ENCODE results near the gene INPP1.
A peak's percentile ranks its signal among the peaks of the same experiment; 100 is the strongest.

Gene INPP1

GRCh38 chr2:190415794-190416775 lies 72.7 kb downstream of the INPP1 start:
- H3K4ac ChIP-seq (ENCODE audit: low read depth in 1 of 2, low read length in 2 of 2): no peak overlapping the region
- peak overlapping the region; percentile 50 for H3K9ac ChIP-seq (ENCODE audit: low read length)
- H3K4me3 ChIP-seq (ENCODE audit: insufficient read depth in 1 of 2, low read depth in 1 of 2, low read length in 2 of 2): peak overlapping the region in 1 of 2 experiments; percentile 18
- H4K8ac ChIP-seq (ENCODE audit: low read length): no peak overlapping the region
- no peak overlapping the region for H3K27ac ChIP-seq (ENCODE audit: low read length, poor library complexity, severe bottlenecking)
- H3K79me1 ChIP-seq (replicated peaks; ENCODE audit: low read length, poor library complexity, severe bottlenecking): peaks cover 7% of the 10 kb centered on the region
- H3K23ac ChIP-seq (ENCODE audit: low read length in 2 of 2): no peak overlapping the region
- H3K4me2 ChIP-seq (ENCODE audit: low read length, poor library complexity, severe bottlenecking): no peak overlapping the region
- H2AFZ ChIP-seq (ENCODE audit: low read depth, low read length): no peak overlapping the region
- H2BK5ac ChIP-seq (ENCODE audit: low read depth, low read length, poor library complexity, severe bottlenecking): no peak overlapping the region
- H2BK15ac ChIP-seq (ENCODE audit: low read depth, poor library complexity, severe bottlenecking): no peak overlapping the region
- no peak for DNase-seq
- H3K14ac ChIP-seq (ENCODE audit: low read length in 2 of 2): no peak overlapping the region
- no peaks in the 10 kb centered on the region for H3K9me3 ChIP-seq (ENCODE audit: control insufficient read depth, low read length)
- no peaks in the 10 kb centered on the region for H3K27me3 ChIP-seq (ENCODE audit: control insufficient read depth in 1 of 2, insufficient read depth in 1 of 2, low read length in 2 of 2)
- H4K91ac ChIP-seq (ENCODE audit: low read length): no peak overlapping the region
- H2BK12ac ChIP-seq (ENCODE audit: low read length in 2 of 2): no peak overlapping the region
- no peak overlapping the region for H3K18ac ChIP-seq (ENCODE audit: low read depth in 1 of 2, low read length in 2 of 2)
- no peaks in the 10 kb centered on the region for H3K36me3 ChIP-seq (ENCODE audit: control insufficient read depth in 1 of 2, insufficient read depth in 2 of 2, low read depth in 1 of 2, low read length in 2 of 2)
- no peak overlapping the region for H2AK5ac ChIP-seq (ENCODE audit: low read length, severe bottlenecking)
- WGBS: no CpG with 5 or more reads among the region's 2 CpGs
- no peak overlapping the region for H2BK120ac ChIP-seq (ENCODE audit: low read depth, low read length)
- no peaks in the 10 kb centered on the region for H3K4me1 ChIP-seq (ENCODE audit: control insufficient read depth, insufficient read depth, low read depth, low read length)

- Histone ChIP-seq H3K36me3 (ENCODE audit: control insufficient read depth in 1 of 2, insufficient read depth in 2 of 2, low read depth in 1 of 2, low read length in 2 of 2) (no peaks in the 10 kb centered on the region), H2AFZ (ENCODE audit: low read depth, low read length) (no peak overlapping the region), H3K9ac (ENCODE audit: low read length) (no peak overlapping the region), H3K4me2 (ENCODE audit: low read length, poor library complexity, severe bottlenecking) (no peak overlapping the region), H3K4me3 (ENCODE audit: insufficient read depth in 1 of 2, low read depth in 1 of 2, low read length in 2 of 2) (no peak overlapping the region), H2AK5ac (ENCODE audit: low read length, severe bottlenecking) (no peak overlapping the region), H2BK15ac (ENCODE audit: low read depth, poor library complexity, severe bottlenecking) (no peak overlapping the region), H3K79me1 (replicated peaks; ENCODE audit: low read length, poor library complexity, severe bottlenecking) (peaks cover 7% of the 10 kb centered on the region), H4K8ac (ENCODE audit: low read length) (no peak overlapping the region), H3K27me3 (ENCODE audit: control insufficient read depth in 1 of 2, insufficient read depth in 1 of 2, low read length in 2 of 2) (no peaks in the 10 kb centered on the region), H3K4ac (ENCODE audit: low read depth in 1 of 2, low read length in 2 of 2) (no peak overlapping the region), H2BK120ac (ENCODE audit: low read depth, low read length) (no peak overlapping the region), H2BK5ac (ENCODE audit: low read depth, low read length, poor library complexity, severe bottlenecking) (no peak overlapping the region), H3K4me1 (ENCODE audit: control insufficient read depth, insufficient read depth, low read depth, low read length) (no peaks in the 10 kb centered on the region), H2BK12ac (ENCODE audit: low read length in 2 of 2) (no peak overlapping the region), H3K23ac (ENCODE audit: low read length in 2 of 2) (no peak overlapping the region), H4K91ac (ENCODE audit: low read length) (no peak overlapping the region), H3K27ac (ENCODE audit: low read length, poor library complexity, severe bottlenecking) (no peak overlapping the region), H3K9me3 (ENCODE audit: control insufficient read depth, low read length) (no peaks in the 10 kb centered on the region), H3K14ac (ENCODE audit: low read length in 2 of 2) (no peak overlapping the region), H3K18ac (ENCODE audit: low read depth in 1 of 2, low read length in 2 of 2) (no peak overlapping the region)
- WGBS: 74% methylated on average over 8 of the region's 9 CpGs
- no peak for DNase-seq
These were observed 73.9 kb downstream of the INPP1 start for GRCh38 chr2:190417045-190417842.

GRCh38 chr2:190418727-190419126 lies 75.3 kb downstream of the INPP1 start:
- H3K27me3 ChIP-seq (ENCODE audit: control insufficient read depth in 1 of 2, insufficient read depth in 1 of 2, low read length in 2 of 2): no peaks in the 10 kb centered on the region
- H2AK5ac ChIP-seq (ENCODE audit: low read length, severe bottlenecking): no peak overlapping the region
- DNase-seq: no peak
- H2BK12ac ChIP-seq (ENCODE audit: low read length in 2 of 2): no peak overlapping the region
- H2BK15ac ChIP-seq (ENCODE audit: low read depth, poor library complexity, severe bottlenecking): no peak overlapping the region
- no peak overlapping the region for H3K4me3 ChIP-seq (ENCODE audit: insufficient read depth in 1 of 2, low read depth in 1 of 2, low read length in 2 of 2)
- no peak overlapping the region for H3K27ac ChIP-seq (ENCODE audit: low read length, poor library complexity, severe bottlenecking)
- no peak overlapping the region for H3K4ac ChIP-seq (ENCODE audit: low read depth in 1 of 2, low read length in 2 of 2)
- H2AFZ ChIP-seq (ENCODE audit: low read depth, low read length): no peak overlapping the region
- H3K23ac ChIP-seq (ENCODE audit: low read length in 2 of 2): no peak overlapping the region
- no peaks in the 10 kb centered on the region for H3K4me1 ChIP-seq (ENCODE audit: control insufficient read depth, insufficient read depth, low read depth, low read length)
- no peak overlapping the region for H4K8ac ChIP-seq (ENCODE audit: low read length)
- H2BK120ac ChIP-seq (ENCODE audit: low read depth, low read length): no peak overlapping the region
- no peak overlapping the region for H3K18ac ChIP-seq (ENCODE audit: low read depth in 1 of 2, low read length in 2 of 2)
- no peak overlapping the region for H4K91ac ChIP-seq (ENCODE audit: low read length)
- 73% methylated on average over 1 of the region's 1 CpG for WGBS
- H2BK5ac ChIP-seq (ENCODE audit: low read depth, low read length, poor library complexity, severe bottlenecking): no peak overlapping the region
- no peaks in the 10 kb centered on the region for H3K9me3 ChIP-seq (ENCODE audit: control insufficient read depth, low read length)
- no peak overlapping the region for H3K14ac ChIP-seq (ENCODE audit: low read length in 2 of 2)
- no peak overlapping the region for H3K9ac ChIP-seq (ENCODE audit: low read length)
- H3K4me2 ChIP-seq (ENCODE audit: low read length, poor library complexity, severe bottlenecking): no peak overlapping the region
- no peaks in the 10 kb centered on the region for H3K36me3 ChIP-seq (ENCODE audit: control insufficient read depth in 1 of 2, insufficient read depth in 2 of 2, low read depth in 1 of 2, low read length in 2 of 2)
- peaks cover under 1% of the 10 kb centered on the region for H3K79me1 ChIP-seq (replicated peaks; ENCODE audit: low read length, poor library complexity, severe bottlenecking)

GRCh38 chr2:190420801-190421200 lies 77.4 kb downstream of the INPP1 start:
- Histone ChIP-seq H2BK5ac (ENCODE audit: low read depth, low read length, poor library complexity, severe bottlenecking) (no peak overlapping the region), H3K18ac (ENCODE audit: low read depth in 1 of 2, low read length in 2 of 2) (no peak overlapping the region)
- WGBS: no CpG with 5 or more reads among the region's 1 CpG

More at GRCh38 chr2:190420801-190421200, 77.4 kb downstream of the INPP1 start:
- Histone ChIP-seq H4K8ac (ENCODE audit: low read length) (no peak overlapping the region), H2BK120ac (ENCODE audit: low read depth, low read length) (no peak overlapping the region), H3K27ac (ENCODE audit: low read length, poor library complexity, severe bottlenecking) (no peak overlapping the region), H2AK5ac (ENCODE audit: low read length, severe bottlenecking) (no peak overlapping the region), H4K91ac (ENCODE audit: low read length) (no peak overlapping the region), H3K4me1 (ENCODE audit: control insufficient read depth, insufficient read depth, low read depth, low read length) (no peaks in the 10 kb centered on the region), H3K4me3 (ENCODE audit: insufficient read depth in 1 of 2, low read depth in 1 of 2, low read length in 2 of 2) (no peak overlapping the region), H2AFZ (ENCODE audit: low read depth, low read length) (no peak overlapping the region), H2BK12ac (ENCODE audit: low read length in 2 of 2) (no peak overlapping the region), H3K14ac (ENCODE audit: low read length in 2 of 2) (no peak overlapping the region), H3K9ac (ENCODE audit: low read length) (no peak overlapping the region), H3K9me3 (ENCODE audit: control insufficient read depth, low read length) (no peaks in the 10 kb centered on the region), H3K4ac (ENCODE audit: low read depth in 1 of 2, low read length in 2 of 2) (no peak overlapping the region), H3K27me3 (ENCODE audit: control insufficient read depth in 1 of 2, insufficient read depth in 1 of 2, low read length in 2 of 2) (no peaks in the 10 kb centered on the region), H3K4me2 (ENCODE audit: low read length, poor library complexity, severe bottlenecking) (no peak overlapping the region), H3K79me1 (replicated peaks; ENCODE audit: low read length, poor library complexity, severe bottlenecking) (no peaks in the 10 kb centered on the region), H3K23ac (ENCODE audit: low read length in 2 of 2) (no peak overlapping the region), H3K36me3 (ENCODE audit: control insufficient read depth in 1 of 2, insufficient read depth in 2 of 2, low read depth in 1 of 2, low read length in 2 of 2) (no peaks in the 10 kb centered on the region), H2BK15ac (ENCODE audit: low read depth, poor library complexity, severe bottlenecking) (no peak overlapping the region)
- DNase-seq: no peak
